GM10266 (cell line): Measurements from ENCODE around the gene MYBPC3.
A peak's percentile ranks its signal among the peaks of the same experiment; 100 is the strongest.

ENCODE experiments used
- DNase-seq: peaks from one replicate; pipeline ENCODE4 v3.0.0; 2012; ENCODE audit errors: extremely low spot score
- TF ChIP-seq, protein P1 (sequence below): IDR thresholded peaks from 2 replicates; pipeline ENCODE4 v1.5.1; 2012; ENCODE audit warnings: mild to moderate bottlenecking, low read depth; ENCODE audit not compliant: control insufficient read depth, insufficient read depth; ENCODE audit errors: missing control alignments

MYBPC3 gene

DNA sequence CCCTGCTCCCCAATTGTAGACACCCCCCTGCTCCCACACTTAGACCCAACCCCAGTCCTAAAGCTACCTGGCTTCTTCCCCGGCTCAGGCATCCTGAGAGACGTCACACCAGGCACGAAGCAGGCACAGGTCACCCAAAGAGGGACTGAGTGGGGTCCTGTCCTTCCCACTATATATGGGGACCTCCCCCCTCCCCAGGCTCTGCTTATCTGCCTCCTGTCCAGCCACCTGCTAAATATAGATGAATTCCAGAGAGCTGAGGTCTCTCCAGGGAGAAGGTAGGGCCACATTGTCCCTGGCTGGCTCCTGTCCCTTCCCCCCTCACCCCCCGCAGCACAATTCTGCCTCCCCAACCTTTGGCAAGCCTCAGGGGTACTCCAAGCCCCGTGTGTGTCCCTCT, at the start of gene MYBPC3:
TSS of gene MYBPC3 (minus strand) at position 147 of the 400 bp plus-strand sequence. CDS start at position 92, 55 bp downstream.
- TF ChIP-seq, protein P1, sequence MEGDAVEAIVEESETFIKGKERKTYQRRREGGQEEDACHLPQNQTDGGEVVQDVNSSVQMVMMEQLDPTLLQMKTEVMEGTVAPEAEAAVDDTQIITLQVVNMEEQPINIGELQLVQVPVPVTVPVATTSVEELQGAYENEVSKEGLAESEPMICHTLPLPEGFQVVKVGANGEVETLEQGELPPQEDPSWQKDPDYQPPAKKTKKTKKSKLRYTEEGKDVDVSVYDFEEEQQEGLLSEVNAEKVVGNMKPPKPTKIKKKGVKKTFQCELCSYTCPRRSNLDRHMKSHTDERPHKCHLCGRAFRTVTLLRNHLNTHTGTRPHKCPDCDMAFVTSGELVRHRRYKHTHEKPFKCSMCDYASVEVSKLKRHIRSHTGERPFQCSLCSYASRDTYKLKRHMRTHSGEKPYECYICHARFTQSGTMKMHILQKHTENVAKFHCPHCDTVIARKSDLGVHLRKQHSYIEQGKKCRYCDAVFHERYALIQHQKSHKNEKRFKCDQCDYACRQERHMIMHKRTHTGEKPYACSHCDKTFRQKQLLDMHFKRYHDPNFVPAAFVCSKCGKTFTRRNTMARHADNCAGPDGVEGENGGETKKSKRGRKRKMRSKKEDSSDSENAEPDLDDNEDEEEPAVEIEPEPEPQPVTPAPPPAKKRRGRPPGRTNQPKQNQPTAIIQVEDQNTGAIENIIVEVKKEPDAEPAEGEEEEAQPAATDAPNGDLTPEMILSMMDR = no peak
- DNase-seq = no peak

DNA sequence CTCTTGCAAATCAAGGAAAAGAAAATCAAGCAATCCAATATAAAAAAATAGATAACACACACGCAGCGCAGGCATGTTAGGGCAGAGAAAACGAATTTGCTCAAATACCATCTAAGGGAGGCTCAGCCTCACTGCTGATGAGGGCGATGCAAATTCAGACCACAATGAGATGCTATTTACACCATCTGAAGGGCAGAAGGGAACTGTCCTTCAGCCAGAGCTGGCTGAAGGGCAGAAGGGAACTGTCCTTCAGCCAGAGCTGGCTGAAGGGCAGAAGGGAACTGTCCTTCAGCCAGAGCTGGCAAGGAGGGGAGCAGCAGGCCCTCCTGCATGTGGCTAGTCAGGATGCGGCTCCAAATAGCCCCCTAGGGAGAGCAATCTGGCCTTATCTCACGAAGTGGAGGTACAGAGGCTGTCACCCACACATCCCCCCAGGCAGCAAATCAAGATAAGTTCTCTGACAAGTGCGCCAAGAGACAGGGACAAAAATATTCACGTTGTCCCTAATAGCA, 48.3 kb upstream of the MYBPC3 start:
- no peak for DNase-seq
- TF ChIP-seq, protein P1 = no peak

DNA sequence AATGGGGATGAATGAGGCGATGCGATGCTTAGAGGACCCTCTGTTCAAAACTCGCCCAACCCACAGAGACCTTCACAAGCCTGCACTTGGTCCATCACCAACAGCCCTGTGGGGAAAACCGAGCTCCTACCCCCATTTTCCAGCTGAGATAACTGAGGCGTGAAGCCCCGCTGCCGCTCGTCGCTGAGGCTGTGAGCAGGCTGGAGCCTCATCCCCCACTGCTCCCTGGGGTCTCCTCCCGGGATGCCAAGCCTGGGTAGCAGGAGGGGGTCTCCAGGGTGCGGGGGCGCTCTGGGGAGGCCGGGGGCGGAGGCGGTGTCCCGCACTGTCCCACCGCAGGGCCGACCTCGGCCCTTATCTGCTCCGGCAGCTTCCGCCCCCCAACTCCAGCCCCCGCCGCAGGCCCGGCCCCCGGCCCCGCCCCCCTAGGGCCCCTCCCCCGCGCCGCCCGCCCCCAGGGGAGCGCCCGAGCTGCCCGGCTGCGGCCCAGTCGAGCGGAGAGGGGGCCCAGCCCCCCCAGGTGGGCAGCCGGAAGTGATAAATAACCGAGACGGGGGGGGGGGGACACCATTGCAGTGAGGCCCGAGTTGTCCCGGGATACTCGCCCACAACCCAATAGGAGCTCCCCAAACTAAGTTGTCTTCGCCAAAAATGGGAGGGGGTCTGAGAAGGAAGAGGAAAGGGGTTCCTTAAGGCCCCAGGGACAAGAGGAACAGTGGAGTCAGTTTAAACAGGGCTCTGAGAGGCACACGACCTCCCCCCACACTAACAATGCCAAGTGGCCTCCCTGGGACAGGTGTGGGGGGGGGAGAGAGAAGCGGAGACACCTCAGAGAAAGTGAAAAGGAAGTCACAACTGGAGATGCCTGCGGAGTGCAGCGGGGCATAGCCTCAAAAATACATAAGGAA, 47.6 kb upstream of the MYBPC3 start:
- TF ChIP-seq, protein P1 = no peak
- peak; percentile 82 for DNase-seq

DNA sequence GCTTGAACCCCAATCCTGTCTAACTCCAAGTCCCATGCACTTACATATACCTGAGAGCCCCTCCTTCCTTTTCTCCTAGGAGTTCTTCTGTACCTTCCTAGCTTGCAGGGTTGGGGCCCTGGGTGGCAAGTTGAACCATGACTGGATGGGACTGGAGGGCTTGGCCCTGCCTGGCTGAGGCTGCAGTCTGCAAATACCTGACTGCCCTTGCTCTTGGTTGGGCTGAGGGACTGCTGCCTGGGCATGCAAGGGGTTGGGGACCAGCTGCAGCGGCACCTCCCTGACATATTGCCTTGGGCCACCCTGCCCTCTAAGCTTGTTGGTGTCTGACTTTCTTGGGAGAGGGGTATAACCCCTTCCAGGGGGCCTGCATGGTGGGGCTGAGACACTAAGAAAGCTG, 46.0 kb upstream of the MYBPC3 start:
- no peak for DNase-seq
- TF ChIP-seq, protein P1 = no peak

DNA sequence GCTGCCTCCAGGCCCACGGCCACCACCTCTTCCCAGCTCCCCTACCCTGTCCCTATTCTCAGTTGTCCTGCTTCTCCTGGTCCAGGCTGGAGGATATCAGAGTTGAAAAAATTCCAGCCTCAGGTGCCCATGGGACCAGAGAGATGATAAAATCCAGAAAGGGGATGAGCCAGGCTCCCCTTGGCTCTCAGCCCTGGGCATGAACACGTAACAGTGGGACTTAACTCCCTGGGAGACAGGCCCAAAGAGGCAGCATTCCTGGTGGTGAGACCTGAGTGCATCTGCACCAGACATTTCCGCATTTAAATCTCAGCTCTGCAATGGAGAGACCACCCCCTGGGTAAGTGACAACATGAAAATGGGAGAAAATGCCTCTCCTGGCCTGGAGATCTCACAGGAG, 45.5 kb upstream of the MYBPC3 start:
- TF ChIP-seq, protein P1 = no peak
- no peak for DNase-seq

DNA sequence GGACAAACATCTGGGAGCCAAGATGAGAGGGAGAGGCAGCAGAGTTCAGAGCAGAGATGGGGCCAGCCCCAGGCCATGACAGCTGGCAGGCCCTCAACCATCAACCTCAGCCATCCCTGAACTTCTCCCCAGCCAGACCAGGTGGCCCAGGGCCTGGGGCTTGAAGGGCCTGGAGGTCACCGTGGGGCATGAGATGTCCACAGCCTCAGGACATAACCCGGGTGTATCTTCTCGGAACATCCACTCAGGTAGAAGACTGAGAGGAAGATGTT, 43.5 kb upstream of the MYBPC3 start:
- no peak for DNase-seq
- TF ChIP-seq, protein P1 = no peak
